Left lung (tissue), 10 donors: ENCODE measurements around the gene RASGRP2. TPM values are rescaled to one million over a fixed set of nuclear protein-coding genes. Genes with fewer than 3 reads are reported as not detected.

ENCODE experiments used
- ATAC-seq: fragments of 200-7000 bp; cut with Tn5 transposase; one replicate; pipeline ENCODE4 v1.9.1; 2020; ENCODE audit warnings: moderate library complexity
- DNase-seq, 4 donors: peaks; one replicate each; pipeline ENCODE4 v3.0.0-alpha.2; 2013 to 2020
- H3K27ac ChIP-seq, 2 donors: fragments of 200-600 bp; sonication (generic) in 1 of 2; one replicate each; pipeline versions ENCODE4 v1.5.0 to v1.8.0; 2020 to 2021
- H3K27me3 ChIP-seq, 2 donors: fragments of 200-600 bp; sonication (generic) in 1 of 2; one replicate each; pipeline versions ENCODE4 v1.5.0 to v1.8.0; 2020 to 2021
- H3K36me3 ChIP-seq, 2 donors: fragments of 200-600 bp; sonication (generic) in 1 of 2; one replicate each; pipeline versions ENCODE4 v1.5.0 to v1.8.0; 2020 to 2021
- H3K4me1 ChIP-seq, 2 donors: fragments of 200-600 bp; one replicate each; pipeline ENCODE4 v1.8.0; 2021
- H3K4me3 ChIP-seq, 2 donors: fragments of 200-600 bp; sonication (generic) in 1 of 2; one replicate each; pipeline versions ENCODE4 v1.5.0 to v1.8.0; 2020 to 2021; ENCODE audit warnings: mild to moderate bottlenecking in 1 of 2
- H3K9me3 ChIP-seq, 2 donors: fragments of 200-600 bp; sonication (generic) in 1 of 2; one replicate each; pipeline versions ENCODE4 v1.5.0 to v1.8.0; 2020 to 2021
- CTCF ChIP-seq, 2 donors: fragments of 200-600 bp; sonication (generic) in 1 of 2; IDR thresholded peaks; one replicate each; pipeline versions ENCODE4 v1.5.0 to v1.8.0; 2021; ENCODE audit warnings: antibody characterized with exemption in 2 of 2
- intact Hi-C, 2 donors: fragments of 100-400 bp; cut with DNase I; formaldehyde crosslinking; loops; one replicate each; pipeline versions ENCODE4 v1.11.2 to v1.14.2; 2022
- polyA plus RNA-seq, 6 donors: library from polyadenylated mRNA; unstranded; fragments of 120-200 nt; gene quantifications; one replicate each; pipeline ENCODE4 v1.2.1, GENCODE V29; 2013; ENCODE audit not compliant: insufficient read length in 6 of 6
- total RNA-seq, 2 donors: library from RNA; stranded (reverse); fragmentation: NEBNext Ultra II Directional; extraction: Animal tissue kit (Norgen Biotek cat#: 25700); gene quantifications; one replicate each; pipeline ENCODE4 v1.2.1, GENCODE V29; 2021
- donor health status: DM: no; HTN: yes; CAD: no.
- donor health status: DM: no; HTN: no; CAD: no.

Gene RASGRP2
- total and polyA plus RNA-seq, 8 donors = 9.0 to 35.3 (median 9.9) TPM

GRCh38 chr11:64694821-64695365, 49.0 kb downstream of the RASGRP2 start:
- H3K4me1 ChIP-seq = no peaks in the 10 kb centered on the region
- H3K36me3 ChIP-seq = no peaks in the 10 kb centered on the region
- H3K27me3 ChIP-seq = peaks cover 11 to 35% of the 10 kb centered on the region in 2 donors
- no peak overlapping the region for H3K27ac ChIP-seq
- intact Hi-C loops = no loop called here
- no peak overlapping the region for H3K4me3 ChIP-seq
- no peaks in the 10 kb centered on the region for H3K9me3 ChIP-seq
- no peak for DNase-seq
- no peak for TF ChIP-seq CTCF (IDR thresholded peaks at IDR 0.05)
- no peak for ATAC-seq

DNA sequence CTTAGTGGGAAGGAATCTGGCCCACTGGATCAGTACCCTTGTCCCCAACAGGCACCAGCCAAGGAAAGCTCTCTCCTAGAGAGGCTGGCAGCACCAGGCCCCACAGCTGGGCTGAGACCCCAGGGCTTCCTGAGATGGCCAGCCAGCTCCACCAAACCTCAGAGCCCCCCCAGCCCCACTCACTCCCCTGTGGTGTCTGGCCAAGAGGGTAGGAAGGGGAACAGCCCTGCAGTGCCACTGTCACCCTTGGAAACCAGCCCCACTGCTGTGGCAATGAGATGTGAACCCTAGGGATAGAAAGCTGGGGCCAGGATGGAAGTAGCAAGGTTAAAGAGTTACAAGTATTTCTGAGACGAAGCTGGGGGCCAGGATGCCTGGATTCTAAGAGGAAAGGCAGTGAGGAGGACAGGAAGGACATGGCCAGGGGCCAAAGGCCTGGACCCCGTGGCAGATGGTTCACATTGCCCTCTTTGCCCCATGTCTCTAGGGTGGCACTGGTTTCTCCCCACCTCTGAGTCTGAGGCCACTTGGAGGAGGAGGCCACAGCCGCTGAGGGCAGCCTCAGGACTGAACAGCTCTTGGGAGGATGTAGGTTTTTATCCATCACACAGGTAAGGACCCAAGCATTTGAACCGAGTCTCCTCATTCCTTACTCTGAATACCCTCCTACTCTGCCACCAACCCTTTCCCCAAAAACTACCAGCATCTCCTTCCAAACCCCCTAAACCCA, 49.8 kb downstream of the RASGRP2 start:
- Histone ChIP-seq H3K9me3 (no peaks in the 10 kb centered on the region), H3K27me3 (peaks cover 11 to 35% of the 10 kb centered on the region in 2 donors), H3K4me1 (no peaks in the 10 kb centered on the region), H3K27ac (no peak overlapping the region), H3K4me3 (no peak overlapping the region), H3K36me3 (no peaks in the 10 kb centered on the region)
- intact Hi-C loops = no loop called here
- ATAC-seq (no peak), DNase-seq (no peak)
- TF ChIP-seq CTCF (IDR thresholded peaks at IDR 0.05) = no peak

GRCh38 chr11:64692764-64693331, 51.1 kb downstream of the RASGRP2 start:
- DNase-seq (no peak), ATAC-seq (no peak)
- Histone ChIP-seq H3K4me1 (peaks cover 0 to 13% of the 10 kb centered on the region in 2 donors), H3K4me3 (no peak overlapping the region), H3K36me3 (no peaks in the 10 kb centered on the region), H3K27ac (no peak overlapping the region), H3K9me3 (no peaks in the 10 kb centered on the region), H3K27me3 (peaks cover 11 to 35% of the 10 kb centered on the region in 2 donors)
- TF ChIP-seq CTCF (IDR thresholded peaks at IDR 0.05) = no peak
- intact Hi-C loops = no loop called here

- Histone ChIP-seq H3K36me3 (no peaks in the 10 kb centered on the region), H3K4me1 (peaks cover 0 to 15% of the 10 kb centered on the region in 2 donors), H3K27me3 (peaks cover 11 to 35% of the 10 kb centered on the region in 2 donors), H3K27ac (no peak overlapping the region), H3K9me3 (no peaks in the 10 kb centered on the region), H3K4me3 (no peak overlapping the region)
- no peak for DNase-seq
- no peak for TF ChIP-seq CTCF (IDR thresholded peaks at IDR 0.05)
- intact Hi-C loops = no loop called here
- ATAC-seq = no peak
These were observed 52.4 kb downstream of the RASGRP2 start for GRCh38 chr11:64691543-64691942.

DNA sequence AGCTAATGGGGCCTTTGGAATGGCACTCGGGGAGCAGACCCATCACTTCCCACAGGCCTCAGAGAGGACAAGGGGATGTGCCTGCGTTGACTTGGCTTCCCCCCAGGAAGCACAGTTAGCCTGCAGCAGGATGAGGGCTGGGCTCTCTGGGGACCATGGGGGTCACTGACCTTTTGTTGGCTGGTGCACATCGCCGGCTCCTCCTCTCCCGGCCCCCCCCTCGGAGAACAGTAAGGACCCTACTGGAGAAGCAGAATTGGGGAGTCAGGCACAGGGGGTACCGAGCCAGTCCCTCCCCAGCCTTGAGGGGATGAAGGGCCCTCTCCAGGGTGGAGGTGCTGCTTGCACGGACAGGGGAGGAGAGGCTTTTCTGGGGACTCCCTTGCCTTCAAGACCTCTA, 53.7 kb downstream of the RASGRP2 start:
- DNase-seq = no peak
- peaks cover 11 to 35% of the 10 kb centered on the region in 2 donors for H3K27me3 ChIP-seq
- no peak overlapping the region for H3K4me3 ChIP-seq
- peaks cover 0 to 15% of the 10 kb centered on the region in 2 donors for H3K4me1 ChIP-seq
- no peak for ATAC-seq
- no peak overlapping the region for H3K27ac ChIP-seq
- intact Hi-C loops = no loop called here
- H3K36me3 ChIP-seq = no peaks in the 10 kb centered on the region
- no peaks in the 10 kb centered on the region for H3K9me3 ChIP-seq
- no peak for TF ChIP-seq CTCF (IDR thresholded peaks at IDR 0.05)
